ENCODE data around the gene CD2AP.

GRCh38 chr6:47428746-47429664, 48.6 kb upstream of the CD2AP start:
- no peak for TF ChIP-seq CTCF (IDR thresholded peaks at IDR 0.05)
- no peak for TF ChIP-seq POLR2A (IDR thresholded peaks at IDR 0.05)
